Transverse colon (tissue), 4 donors: Measurements from ENCODE around the gene SLC7A6OS. TPM values are rescaled to one million over a fixed set of nuclear protein-coding genes. Genes with fewer than 3 reads are reported as not detected.

Source experiments
- DNase-seq: peaks from one replicate; pipeline ENCODE4 v3.0.0-alpha.2; 2019
- H3K27ac ChIP-seq, 4 donors: fragments of 200-600 bp; sonication (generic); 2 replicates each; pipeline ENCODE4 v1.5.1; 2016 to 2018; ENCODE audit warnings: inconsistent platforms in 4 of 4
- H3K27me3 ChIP-seq: fragments of 200-600 bp; sonication (generic); 2 replicates; pipeline ENCODE4 v1.5.1; 2017; ENCODE audit warnings: inconsistent platforms
- H3K36me3 ChIP-seq, 4 donors: fragments of 200-600 bp; sonication (generic); 2 replicates each; pipeline ENCODE4 v1.5.1; 2017 to 2019; ENCODE audit warnings: inconsistent platforms in 4 of 4
- H3K4me1 ChIP-seq, 4 donors: fragments of 200-600 bp; sonication (generic); 2 replicates each; pipeline ENCODE4 v1.5.1; 2017 to 2020; ENCODE audit warnings: inconsistent platforms in 4 of 4
- H3K4me3 ChIP-seq, 4 donors: fragments of 200-600 bp; sonication (generic); 1 replicate in 1 of 4; 2 replicates in 3 of 4; pipeline versions ENCODE4 v1.5.1 to v1.6.1; 2017 to 2019; ENCODE audit warnings: inconsistent platforms in 4 of 4
- H3K9me3 ChIP-seq, 2 donors: fragments of 200-600 bp; sonication (generic); 2 replicates each; pipeline ENCODE4 v1.5.1; 2017 to 2019; ENCODE audit warnings: inconsistent platforms in 2 of 2
- EP300 ChIP-seq: sonication (generic); formaldehyde crosslinking; IDR thresholded peaks from one replicate; pipeline ENCODE4 v1.6.1; 2017; ENCODE audit warnings: antibody characterized with exemption, low read depth
- POLR2A ChIP-seq: fragments of 450-650 bp; IDR thresholded peaks from one replicate; pipeline ENCODE4 v1.6.1; 2016; ENCODE audit warnings: antibody characterized with exemption, mild to moderate bottlenecking, moderate library complexity
- POLR2AphosphoS5 ChIP-seq, 3 donors: sonication (generic); formaldehyde crosslinking; IDR thresholded peaks; one replicate each; pipeline ENCODE4 v1.6.1; 2016; ENCODE audit warnings: antibody characterized with exemption in 3 of 3
- WGBS, 2 donors: methylation state at CpG; one replicate each; pipeline ENCODE4 v1.1.5; 2018; ENCODE audit warnings: low coverage in 1 of 2; 5-methylcytosine and 5-hydroxymethylcytosine counted together
- in situ Hi-C, 4 donors: fragments of 200-750 bp; cut with MboI; loops; one replicate each; pipeline versions ENCODE4 v1.15.0 to v1.15.1; 2017; ENCODE audit warnings: low sequenced_read_pairs in 3 of 4, low pct_ligation_motif_present in 1 of 4, low pct_unique_long_range_greater_than_20kb in 1 of 4
- intact Hi-C: fragments of 100-400 bp; cut with DNase I; formaldehyde crosslinking; loops from one replicate; pipeline ENCODE4 v1.15.1; 2023; ENCODE audit warnings: low total_unique reads
- total RNA-seq, 4 donors: library from RNA; depleted of rRNA; stranded (reverse); fragments of >200 nt; gene quantifications; one replicate each; pipeline ENCODE4 v1.1.0, GENCODE V29; 2016
- TF ChIP-seq, protein P1 (sequence below), 5 experiments: fragments of 200-600 bp in 3 of 5; fragments of 450-650 bp in 2 of 5; sonication (generic) in 3 of 5; IDR thresholded peaks; 1 replicate in 2 of 5; 2 replicates in 3 of 5; pipeline ENCODE4 v1.5.1; 2016 to 2017; ENCODE audit warnings: antibody characterized with exemption in 5 of 5, inconsistent platforms in 3 of 5, mild to moderate bottlenecking in 2 of 5, moderate library complexity in 1 of 5

The SLC7A6OS gene
- total RNA-seq, 4 donors from 2014 or later = 7.8 to 49.0 (median 15.3) TPM

GRCh38 chr16:68284847-68285246 lies 25.9 kb downstream of the SLC7A6OS start:
- Histone ChIP-seq H3K4me3 (no peak overlapping the region), H3K27me3 (no peaks in the 10 kb centered on the region), H3K4me1 (peaks cover 7 to 73% (median 12%) of the 10 kb centered on the region in 4 donors), H3K9me3 (no peaks in the 10 kb centered on the region), H3K27ac (peak overlapping the region; percentile 18 to 73 (median 56)), H3K36me3 (no peaks in the 10 kb centered on the region)
- intact Hi-C loops (no loop called here), in situ Hi-C loops (no loop called here)
- peak; percentile 35 for DNase-seq
- TF ChIP-seq POLR2A = no peak
- TF ChIP-seq, protein P1, sequence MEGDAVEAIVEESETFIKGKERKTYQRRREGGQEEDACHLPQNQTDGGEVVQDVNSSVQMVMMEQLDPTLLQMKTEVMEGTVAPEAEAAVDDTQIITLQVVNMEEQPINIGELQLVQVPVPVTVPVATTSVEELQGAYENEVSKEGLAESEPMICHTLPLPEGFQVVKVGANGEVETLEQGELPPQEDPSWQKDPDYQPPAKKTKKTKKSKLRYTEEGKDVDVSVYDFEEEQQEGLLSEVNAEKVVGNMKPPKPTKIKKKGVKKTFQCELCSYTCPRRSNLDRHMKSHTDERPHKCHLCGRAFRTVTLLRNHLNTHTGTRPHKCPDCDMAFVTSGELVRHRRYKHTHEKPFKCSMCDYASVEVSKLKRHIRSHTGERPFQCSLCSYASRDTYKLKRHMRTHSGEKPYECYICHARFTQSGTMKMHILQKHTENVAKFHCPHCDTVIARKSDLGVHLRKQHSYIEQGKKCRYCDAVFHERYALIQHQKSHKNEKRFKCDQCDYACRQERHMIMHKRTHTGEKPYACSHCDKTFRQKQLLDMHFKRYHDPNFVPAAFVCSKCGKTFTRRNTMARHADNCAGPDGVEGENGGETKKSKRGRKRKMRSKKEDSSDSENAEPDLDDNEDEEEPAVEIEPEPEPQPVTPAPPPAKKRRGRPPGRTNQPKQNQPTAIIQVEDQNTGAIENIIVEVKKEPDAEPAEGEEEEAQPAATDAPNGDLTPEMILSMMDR (IDR thresholded peaks at IDR 0.05) = no peak
- no peak for TF ChIP-seq EP300
- no peak for TF ChIP-seq POLR2AphosphoS5 (IDR thresholded peaks at IDR 0.05)
- 50 to 60% methylated on average over 1 to 5 of the region's 5 CpGs for WGBS, 2 donors

GRCh38 chr16:68283801-68284598 lies 26.7 kb downstream of the SLC7A6OS start:
- H3K9me3 ChIP-seq = no peaks in the 10 kb centered on the region
- H3K27me3 ChIP-seq = no peaks in the 10 kb centered on the region
- H3K4me3 ChIP-seq = no peak overlapping the region
- no peaks in the 10 kb centered on the region for H3K36me3 ChIP-seq
- 55 to 70% methylated on average over 5 to 9 of the region's 9 CpGs for WGBS, 2 donors
- H3K4me1 ChIP-seq = peaks cover 7 to 73% (median 16%) of the 10 kb centered on the region in 4 donors
- intact Hi-C loops (no loop called here), in situ Hi-C loops (no loop called here)
- no peak for TF ChIP-seq POLR2AphosphoS5 (IDR thresholded peaks at IDR 0.05)
- TF ChIP-seq EP300 = no peak
- TF ChIP-seq POLR2A = no peak
- TF ChIP-seq, protein P1 (IDR thresholded peaks at IDR 0.05) = no peak
- peak overlapping the region; percentile 18 to 73 (median 56) for H3K27ac ChIP-seq
- DNase-seq = no peak

DNA sequence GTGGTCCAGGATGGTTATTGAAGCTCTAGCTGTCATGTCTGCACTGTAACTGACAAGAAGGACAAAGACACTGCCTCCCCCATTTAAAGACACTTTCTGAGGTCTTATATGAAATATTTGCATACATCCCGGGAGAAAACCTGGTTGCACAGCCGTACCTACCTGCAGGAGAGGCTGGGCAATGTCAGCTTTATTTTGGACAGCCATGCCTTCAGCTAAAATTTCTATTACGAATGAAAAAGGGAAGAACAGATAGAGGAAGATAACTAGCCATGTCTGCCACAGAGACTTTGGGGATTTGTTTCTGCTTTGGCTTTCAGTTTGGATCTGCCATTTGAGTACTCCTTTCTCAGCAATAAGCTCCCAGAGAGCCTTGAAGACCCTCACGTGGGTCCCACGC lies 27.4 kb downstream of the SLC7A6OS start:
- Histone ChIP-seq H3K9me3 (no peaks in the 10 kb centered on the region), H3K4me3 (no peak overlapping the region), H3K4me1 (peaks cover 7 to 73% (median 16%) of the 10 kb centered on the region in 4 donors), H3K27ac (peak overlapping the region; percentile 18 to 73 (median 56)), H3K36me3 (no peaks in the 10 kb centered on the region), H3K27me3 (no peaks in the 10 kb centered on the region)
- in situ Hi-C loops (no loop called here), intact Hi-C loops (no loop called here)
- TF ChIP-seq, protein P1 (IDR thresholded peaks at IDR 0.05) = no peak
- TF ChIP-seq POLR2AphosphoS5 (IDR thresholded peaks at IDR 0.05) (no peak), EP300 (no peak), POLR2A (no peak)
- no peak for DNase-seq
- WGBS, 2 donors = 65% methylated on average over 5 of the region's 5 CpGs; no CpG with 5 or more reads in 1 of the 2 donors

DNA sequence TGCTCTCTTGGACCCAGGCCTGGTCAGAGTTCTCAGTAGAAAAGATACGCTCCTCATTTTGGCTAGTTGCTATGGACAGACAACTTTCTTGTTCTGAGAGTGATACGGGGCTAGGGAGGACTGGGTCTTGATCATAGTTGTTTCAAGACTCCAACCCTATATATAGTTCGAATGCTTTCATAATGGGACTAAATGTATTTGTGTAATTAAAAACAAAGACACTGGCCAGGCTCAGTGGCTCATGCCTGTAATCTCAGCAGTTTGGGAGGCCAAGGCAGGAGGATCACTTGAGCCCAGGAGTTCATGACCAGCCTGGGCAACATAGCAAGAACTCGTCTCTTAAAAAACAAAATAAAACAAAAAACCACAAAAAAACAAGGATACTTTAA lies 28.7 kb downstream of the SLC7A6OS start:
- H3K27ac ChIP-seq = peak overlapping the region in 1 of 4 donors; percentile 24
- TF ChIP-seq EP300 (no peak), POLR2A (no peak), POLR2AphosphoS5 (IDR thresholded peaks at IDR 0.05) (no peak)
- TF ChIP-seq, protein P1 (IDR thresholded peaks at IDR 0.05) = no peak
- DNase-seq = no peak
- peaks cover 4 to 65% (median 14%) of the 10 kb centered on the region in 4 donors for H3K4me1 ChIP-seq
- WGBS, 2 donors = 0 to 84% methylated on average over 1 to 4 of the region's 4 CpGs
- in situ Hi-C loops (no loop called here), intact Hi-C loops (no loop called here)
- no peaks in the 10 kb centered on the region for H3K36me3 ChIP-seq
- no peaks in the 10 kb centered on the region for H3K27me3 ChIP-seq
- no peaks in the 10 kb centered on the region for H3K9me3 ChIP-seq
- no peak overlapping the region for H3K4me3 ChIP-seq
